HG03571 (cell line): Measurements from ENCODE around the gene BTBD8.
"Not testable (repeated sequence)": the region's sequence is repeated elsewhere in the genome, so short reads cannot be mapped to it uniquely, and the experiment has no call there.

Source experiments
- ATAC-seq: cut with Tn5 transposase; IDR thresholded peaks from one replicate; pipeline ENCODE4 v1.9.1; 2021; ENCODE audit not compliant: unreplicated experiment

BTBD8 gene

DNA sequence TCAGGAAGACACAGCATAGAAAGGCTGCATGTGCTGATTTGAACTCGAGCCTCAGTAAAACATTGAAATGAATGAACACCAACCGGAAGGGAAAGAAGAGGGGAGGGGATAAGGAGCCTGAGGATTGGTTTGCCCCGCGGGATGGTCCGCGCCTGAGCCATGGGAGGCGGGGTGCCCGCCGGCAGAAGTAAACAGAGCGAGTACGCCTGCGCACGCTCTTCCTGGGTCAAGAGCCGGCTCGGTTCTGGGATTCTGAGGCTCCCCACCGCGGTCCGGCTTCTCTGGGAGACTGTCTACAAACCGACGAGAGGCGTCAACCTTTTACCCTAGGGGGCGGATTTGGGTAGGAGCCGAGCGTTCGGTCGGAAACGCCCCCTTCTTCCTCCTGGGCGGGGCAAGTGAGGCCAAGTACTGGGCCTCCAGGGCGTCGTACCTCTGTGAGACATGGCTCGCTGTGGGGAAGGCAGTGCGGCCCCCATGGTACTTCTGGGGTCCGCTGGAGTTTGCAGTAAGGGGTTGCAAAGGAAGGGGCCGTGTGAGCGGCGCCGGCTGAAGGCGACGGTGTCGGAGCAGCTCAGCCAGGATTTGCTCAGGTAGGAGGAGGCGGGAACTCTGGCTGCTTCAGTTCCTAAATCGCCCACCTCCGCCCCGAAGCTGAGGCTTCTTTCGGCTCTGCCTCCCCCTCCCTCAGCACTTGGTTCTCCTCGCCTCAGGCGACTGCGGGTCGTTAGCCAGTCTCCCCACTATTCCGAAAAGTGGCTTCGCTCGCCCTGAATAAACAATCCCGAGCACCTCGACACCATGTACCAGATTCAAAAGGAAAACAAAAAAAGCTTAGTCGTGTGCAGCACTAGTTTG lies at the start of gene BTBD8:
TSS of gene BTBD8 (plus strand) at position 218 of the 858 bp plus-strand sequence. CDS start at position 445, 227 bp downstream.
- ATAC-seq: peak; percentile 94

DNA sequence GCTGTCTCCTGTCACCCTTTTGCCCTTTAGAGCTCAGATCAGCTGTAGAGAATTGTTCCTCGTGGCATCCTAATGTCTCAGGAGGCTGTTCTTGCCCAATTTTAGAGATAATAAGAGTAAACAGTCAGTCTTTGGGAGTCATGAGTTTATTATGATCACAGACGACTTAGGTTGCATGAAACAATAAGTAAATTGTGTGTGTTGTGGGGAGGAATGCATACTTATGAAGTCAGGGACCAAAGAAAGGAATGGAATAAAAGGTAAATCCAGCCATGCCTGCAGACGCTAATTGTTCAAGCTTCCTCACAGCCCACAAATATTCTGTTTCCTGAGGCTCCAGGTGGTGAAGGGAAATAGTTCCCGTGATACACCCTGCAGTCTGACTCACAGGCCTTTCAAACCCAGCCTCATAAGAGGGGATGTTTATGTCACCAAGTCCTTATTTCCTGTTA lies 49.5 kb upstream of the BTBD8 start:
- no peak for ATAC-seq

DNA sequence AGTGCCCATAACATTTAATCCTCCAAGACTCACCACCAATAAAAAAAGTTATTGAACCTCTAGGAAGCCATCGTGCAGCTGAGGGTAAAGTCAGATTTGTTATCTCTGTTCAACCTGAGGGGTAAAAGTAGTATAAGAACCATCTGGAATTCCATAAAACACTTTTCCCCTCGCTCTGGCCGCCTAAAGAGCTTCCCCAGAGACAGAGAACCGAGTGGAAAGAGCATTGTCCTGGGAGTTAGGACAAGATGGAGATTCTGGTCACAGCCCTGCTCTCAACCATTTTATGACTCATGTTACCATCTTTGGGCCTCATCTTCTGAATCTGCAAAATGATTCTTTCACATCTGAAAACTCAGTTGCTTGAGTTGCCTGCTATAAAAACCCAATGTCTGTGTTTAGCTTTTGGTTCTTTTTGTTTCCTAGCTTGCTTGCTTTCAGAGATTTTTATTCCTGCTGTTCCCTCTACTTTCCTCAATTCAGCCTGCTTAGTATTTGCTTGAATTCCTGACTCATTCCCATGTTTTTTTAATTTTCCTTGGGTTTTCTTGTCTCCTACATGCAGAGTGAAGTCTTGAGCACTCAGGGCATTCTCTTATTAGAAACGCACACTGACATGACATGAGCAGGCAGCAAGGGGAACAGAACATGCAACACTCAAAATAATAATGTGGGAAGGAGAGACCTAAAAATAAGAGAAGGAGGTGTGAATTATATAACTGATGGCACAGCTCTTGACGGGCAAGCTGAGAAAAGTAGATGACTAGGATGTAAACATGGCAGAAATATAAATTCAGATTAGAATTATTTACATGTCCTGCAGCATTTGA lies 48.6 kb upstream of the BTBD8 start:
- no peak for ATAC-seq

DNA sequence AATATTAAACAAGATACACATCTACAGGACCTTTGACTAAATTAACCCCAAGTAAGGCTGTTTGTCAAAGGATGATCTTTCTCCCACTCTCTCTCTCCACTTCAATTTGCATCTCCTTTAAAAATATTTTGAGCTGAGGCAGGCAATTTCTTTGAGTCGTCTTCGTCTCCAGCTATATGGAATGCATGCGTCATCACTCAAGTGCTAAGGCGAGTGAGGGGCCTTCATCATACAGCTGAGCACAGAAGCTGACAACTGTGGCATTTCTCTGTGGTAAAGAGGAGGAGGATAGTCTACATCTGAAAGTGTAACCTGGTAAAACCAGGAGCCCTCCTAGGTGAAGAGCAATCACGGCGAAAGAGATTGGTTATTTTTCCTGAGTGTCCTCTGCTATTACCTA lies 42.7 kb upstream of the BTBD8 start:
- no peak for ATAC-seq

DNA sequence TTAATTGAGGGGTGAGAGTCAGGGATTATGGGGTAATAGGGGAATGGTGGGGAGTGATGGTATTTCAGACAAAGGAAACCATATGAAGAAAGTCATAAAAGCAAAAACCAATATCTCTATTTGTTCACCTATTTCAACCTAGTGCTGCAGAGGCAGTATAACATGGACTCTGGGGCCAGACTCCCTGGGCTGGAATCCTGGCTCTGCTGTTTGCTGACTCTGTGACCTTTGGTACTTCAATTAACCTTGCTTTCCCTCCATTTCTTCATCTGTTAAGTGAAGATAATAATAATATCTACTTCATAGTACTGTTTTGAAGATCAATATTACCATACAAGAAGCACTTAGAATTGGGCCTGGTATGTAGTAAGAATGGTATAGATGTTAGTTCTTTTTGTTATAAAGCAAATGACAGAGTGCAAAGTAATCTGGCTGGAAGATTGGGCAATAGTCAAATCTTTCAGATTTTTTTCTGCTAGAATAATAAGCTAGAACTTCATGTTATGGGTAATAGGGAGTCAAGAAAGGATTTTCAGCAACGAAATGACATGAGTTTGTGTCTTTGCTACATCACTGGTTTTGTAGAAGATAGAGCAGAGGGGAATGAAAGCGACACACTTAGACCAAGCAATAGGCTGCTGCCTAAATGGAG lies 41.3 kb upstream of the BTBD8 start:
- ATAC-seq: no peak

DNA sequence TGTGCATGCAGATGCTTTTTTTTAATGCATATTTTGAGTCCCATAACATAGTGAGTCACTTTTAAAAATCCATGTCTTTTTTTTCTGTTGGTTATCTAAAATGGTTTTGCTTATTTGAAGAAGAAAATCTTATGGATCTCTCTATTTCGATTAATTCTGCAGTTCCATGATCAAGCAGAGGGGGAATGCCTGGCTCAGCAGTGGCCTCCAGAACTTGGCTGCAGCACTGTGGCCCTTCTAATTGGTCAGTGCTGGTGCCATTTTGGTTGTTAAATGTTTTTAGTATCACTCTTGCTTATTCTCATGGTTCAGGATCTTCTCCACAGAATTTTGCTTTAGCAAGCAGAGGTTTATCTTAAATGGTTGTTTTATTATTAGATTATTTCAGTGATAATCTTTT lies 39.2 kb upstream of the BTBD8 start:
- no peak for ATAC-seq

DNA sequence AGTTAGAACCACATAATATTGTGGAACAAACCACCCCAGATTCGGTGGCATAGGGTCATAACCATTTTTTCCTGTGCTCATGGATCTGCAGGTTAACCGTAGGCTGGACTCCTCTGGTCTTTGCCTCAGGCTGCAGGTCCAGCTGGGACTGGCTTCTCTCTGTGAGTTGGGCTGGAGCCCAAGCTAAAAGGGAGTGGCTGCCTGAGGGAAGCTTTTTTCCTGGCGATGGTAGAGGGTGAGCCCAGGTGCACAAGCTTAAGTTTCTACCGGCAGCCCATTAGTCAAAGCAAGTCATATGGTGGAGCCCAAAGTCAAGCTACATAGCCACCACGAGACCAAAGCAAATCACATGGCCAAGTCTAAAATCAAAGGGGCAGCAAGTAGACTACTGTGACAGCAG lies 36.5 kb upstream of the BTBD8 start:
- no peak for ATAC-seq

DNA sequence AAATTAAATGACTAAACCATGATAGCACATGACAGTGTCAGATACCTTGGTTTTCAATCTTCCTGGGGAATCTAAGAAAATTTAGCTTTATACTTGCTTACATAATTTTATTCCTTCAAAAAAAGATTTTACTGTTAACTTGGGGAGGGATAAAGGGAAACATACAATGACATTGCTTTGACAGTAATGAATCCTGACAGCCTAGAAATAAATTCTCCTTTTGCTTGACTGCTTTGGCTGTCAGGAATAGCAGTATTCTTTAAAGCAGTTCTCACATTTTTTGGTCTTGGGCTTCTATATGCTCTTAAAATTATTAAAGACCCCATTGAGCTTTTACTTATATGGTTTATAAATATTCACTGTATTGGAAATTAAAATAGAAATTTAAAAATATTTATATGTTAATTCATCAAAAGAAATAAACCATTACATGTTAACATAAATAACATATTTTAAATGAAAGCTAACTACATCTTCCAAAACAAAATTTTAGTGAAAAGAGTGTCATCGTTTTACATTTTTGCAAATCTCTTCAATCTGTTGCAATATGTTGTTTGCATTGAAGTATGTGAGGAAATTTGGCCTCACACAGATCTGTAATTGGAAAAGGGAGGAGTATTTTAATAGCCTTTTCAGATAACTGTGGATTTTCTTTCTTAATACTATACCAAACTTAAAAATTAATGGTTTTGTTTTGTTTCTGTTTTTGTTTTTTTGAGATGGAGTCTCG lies 34.2 kb upstream of the BTBD8 start:
- ATAC-seq: no peak

DNA sequence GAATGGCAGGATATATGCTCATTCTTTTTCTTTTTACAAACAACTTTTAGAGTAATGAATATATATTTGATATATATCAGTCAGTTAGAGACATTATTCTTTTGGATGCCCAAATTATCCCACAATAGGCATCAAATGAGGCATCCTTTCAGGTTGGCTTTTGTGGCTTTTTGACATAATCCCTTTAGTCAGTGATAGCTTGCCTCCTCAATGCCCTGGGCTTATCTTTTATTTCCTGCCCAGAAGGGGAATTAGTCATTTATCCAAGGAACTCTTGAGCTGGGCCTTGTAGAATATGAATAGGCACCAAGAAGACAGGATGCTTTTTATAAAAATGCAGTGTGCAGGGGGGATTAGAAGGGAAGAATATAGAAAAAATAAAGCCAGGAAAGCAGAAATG lies 28.2 kb upstream of the BTBD8 start:
- no peak for ATAC-seq

DNA sequence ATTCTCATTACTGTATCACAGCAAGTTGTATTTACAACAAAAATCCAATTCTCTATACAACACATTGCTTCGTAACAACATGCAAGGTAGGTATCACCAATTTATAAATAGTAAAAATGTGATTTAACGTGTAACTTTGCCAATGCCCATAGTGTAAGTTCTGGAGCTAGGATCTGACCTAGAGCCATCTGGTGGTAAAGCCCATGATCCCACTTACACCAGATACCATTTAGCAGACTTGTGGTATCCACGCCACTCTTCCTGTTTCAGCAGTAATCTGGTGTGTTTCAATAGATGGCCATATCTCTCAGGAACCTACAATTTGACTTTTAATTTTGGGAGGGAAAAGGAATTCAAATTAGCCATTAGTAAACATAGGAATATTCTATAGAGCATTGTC lies 15.1 kb upstream of the BTBD8 start:
- no peak for ATAC-seq

DNA sequence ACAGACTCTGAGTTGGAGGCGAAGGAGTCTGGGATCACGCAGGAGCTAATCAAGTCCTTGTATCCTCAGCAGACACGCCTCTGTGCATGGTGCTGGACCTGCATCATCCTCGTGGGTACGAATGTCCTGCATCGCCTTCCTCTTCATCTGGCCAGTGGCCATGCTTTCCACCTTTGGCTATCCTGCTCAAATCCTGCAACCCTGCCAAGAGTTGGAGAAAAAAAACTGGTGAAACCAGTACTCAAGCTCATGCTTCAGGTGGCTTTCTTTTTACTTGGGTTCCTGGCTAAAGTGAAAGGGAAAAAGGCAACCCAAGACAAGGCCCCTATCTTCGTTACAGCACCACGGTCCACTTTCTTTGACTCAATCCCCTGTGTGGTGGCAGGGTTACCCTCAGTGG lies 13.8 kb upstream of the BTBD8 start:
- no peak for ATAC-seq

DNA sequence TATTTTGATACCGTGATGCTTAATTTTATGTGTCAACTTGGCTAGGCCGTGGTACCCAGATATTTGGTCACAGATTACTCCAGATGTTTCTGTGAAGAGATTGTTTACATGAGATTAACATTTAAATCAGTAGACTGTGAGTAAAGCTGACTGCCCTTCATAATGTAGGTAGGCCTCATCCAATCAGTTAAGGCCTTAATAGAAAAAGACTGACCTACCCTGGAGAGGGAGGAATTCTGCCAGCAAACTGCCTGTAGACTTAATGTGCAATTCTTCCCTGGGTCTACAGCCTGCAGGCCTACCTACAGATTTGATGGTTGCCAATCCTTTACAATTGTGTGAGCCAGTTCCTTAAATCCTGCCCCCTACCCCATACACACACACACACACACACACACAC lies 9.3 kb upstream of the BTBD8 start:
- no peak for ATAC-seq

DNA sequence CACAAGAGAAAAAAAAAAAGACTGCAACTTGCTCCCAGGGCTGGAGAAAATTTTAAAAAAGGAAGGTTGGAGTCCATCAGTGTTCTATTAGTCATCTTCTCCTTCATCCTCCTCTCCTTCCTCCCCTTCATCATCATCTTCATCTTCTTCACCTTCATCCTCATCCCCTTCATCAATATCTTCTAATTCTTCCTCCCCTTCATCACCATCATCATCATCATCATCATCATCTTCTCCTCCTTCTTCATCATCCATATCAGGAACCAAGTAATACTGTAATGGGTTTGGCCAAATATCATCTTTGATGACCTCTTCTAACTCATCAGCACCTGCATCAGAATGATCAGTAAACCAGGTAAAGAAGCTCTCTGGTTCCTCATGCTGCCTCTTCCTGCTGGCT lies 5.7 kb upstream of the BTBD8 start:
- not testable (repeated sequence) for ATAC-seq

DNA sequence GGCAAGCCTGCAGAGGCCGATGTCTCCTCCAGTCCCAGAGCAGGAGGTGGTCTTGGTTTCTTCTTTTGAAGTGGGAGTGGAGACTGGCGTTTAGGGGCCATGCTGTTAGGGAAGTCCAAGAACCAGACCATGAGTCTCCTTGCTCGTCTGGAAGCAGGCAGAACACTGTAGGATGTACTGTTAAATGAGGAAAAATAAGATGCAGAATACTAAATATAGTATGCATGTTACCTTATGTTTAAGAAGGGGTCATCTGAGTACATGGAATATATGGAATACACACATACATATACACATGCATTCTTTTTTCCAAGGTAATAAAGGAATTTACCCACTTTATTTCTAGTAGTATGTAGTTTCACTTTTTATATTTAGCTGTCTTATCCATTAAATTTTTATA lies 4.8 kb upstream of the BTBD8 start, which contains the start of gene SETSIP:
TSS of gene SETSIP (minus strand) at position 101 of the 400 bp plus-strand sequence. CDS start at position 101, 0 bp downstream.
- ATAC-seq: no peak

DNA sequence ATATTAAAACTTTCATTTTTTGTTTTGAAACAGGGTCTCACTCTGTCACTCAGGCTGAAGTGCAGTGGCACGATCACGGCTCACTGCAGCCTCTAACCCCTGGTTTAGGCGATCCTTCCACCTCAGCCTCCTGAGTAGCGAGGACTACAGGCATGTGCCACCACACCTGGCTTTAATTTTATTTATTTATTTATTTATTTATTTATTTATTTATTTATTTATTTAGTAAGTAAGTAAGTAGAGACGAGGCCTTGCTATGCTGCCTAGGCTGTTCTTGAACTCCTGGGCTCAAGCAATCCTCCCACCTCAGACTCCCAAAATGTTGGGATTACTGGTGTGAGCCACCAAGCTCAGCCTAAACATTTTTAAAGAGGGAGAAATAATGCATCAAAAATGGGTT lies 3.8 kb upstream of the BTBD8 start:
- no peak for ATAC-seq

DNA sequence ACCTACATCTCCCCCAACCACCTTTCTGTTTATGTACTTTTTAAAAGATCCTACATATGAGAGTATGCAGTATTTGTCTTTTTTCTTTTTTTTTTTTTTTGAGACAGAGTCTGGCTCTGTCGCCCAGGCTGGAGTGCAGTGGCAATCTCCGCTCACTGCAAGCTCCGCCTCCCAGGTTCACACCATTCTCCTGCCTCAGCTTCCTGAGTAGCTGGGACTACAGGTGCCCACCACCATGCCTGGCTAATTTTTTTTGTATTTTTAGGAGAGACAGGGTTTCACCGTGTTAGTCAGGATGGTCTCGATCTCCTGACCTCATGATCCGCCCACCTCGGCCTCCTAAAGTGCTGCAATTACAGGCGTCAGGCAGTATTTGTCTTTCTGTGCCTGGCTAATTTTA lies 2.1 kb upstream of the BTBD8 start:
- ATAC-seq: not testable (repeated sequence)

DNA sequence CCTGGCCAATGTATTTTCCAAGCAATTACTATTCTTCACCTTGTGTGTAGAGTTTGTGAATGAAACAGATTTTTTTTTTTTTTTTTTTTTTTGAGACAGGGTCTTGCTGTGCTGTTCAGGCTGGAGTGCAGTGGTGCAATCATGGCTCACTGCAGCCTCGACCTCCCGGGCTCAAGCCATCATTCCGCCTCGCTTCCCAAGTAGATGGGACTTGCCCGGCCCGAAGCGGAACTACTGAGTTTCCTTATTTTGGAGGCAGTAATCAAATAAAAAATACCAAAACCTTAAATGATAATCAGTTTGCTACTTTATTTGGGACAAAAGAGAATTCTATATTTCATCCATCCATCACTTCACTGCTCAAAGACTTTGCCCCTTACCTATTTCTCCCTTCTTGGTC lies 704 bp upstream of the BTBD8 start:
- ATAC-seq: no peak

DNA sequence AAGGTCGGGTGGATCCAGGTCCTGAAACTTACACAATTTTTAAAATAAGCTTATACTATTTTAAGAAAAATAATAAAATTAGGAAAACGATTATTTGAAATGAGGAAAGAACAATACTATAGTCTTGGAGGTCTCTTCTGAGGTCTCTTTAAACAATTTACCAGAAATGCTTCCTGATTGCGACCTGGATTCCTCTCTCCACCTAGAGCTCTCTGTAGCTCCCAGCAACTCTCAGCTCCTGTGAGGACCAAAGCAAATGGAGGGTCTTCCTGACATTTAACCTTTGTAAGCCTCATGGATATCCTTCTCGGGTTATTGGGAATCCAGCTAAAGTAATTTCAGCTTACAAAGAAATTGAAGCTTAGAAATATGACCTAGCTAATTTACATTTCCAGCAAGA lies 886 bp downstream of the BTBD8 start:
- no peak for ATAC-seq

DNA sequence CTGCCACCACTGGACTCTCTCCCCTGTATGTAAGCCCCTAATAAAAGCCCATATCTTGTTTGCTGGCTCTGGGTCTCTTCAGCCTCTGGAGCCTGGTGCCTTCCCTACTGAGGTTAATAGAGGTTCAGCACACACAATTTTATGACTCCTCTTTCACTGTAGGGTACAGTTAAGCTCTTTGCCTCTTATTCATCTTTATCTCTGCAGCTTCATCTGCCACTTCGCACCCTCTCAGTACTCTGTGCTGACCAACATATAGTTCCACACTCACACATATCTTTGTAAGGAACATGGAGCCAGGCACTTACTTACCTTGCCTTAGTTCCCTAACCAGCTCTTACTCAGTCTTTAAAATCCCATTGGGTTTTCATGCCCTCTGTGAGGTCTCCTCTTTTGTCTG lies 4.5 kb downstream of the BTBD8 start:
- ATAC-seq: no peak

DNA sequence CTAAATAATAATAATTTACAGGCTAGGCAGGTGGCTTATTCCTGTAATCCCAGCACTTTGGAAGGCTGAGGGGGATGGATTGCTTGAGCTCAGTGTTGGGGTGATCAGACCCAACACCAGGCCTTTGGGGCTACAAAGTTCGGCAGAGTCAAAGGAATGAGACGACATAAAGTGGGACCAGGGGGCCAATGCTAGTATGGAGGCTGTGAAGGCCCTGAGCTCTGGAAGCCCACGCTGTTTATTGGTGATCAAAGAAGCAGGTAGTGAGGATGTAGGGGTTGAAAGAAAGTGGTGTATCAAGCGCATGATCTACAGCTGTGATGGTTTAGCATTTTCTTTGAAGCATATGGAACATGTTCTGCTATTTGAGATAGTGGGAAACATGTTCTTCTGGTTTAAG lies 5.6 kb downstream of the BTBD8 start:
- ATAC-seq: no peak

DNA sequence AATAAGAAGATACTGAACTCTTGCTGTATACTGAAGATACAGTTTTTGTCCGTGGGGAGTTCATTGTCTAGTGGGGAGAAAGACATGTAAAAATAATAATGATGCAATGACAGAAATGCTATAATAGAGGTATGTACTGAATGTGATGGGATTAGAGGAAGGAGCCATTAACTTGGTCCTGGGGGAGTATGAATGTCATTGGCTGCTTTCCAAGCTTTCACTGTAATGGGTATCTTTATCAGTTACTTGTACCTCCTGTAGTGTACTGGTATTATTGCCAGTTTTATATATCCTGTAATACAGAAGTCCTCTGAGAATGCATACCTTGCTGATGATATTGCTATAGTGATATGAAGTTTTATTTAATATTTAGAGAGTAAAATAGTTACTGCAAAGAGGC lies 7.4 kb downstream of the BTBD8 start:
- no peak for ATAC-seq
